Gastroesophageal sphincter (tissue), 4 donors: ENCODE data around the gene STT3B. TPM values are rescaled to one million over a fixed set of nuclear protein-coding genes. Genes with fewer than 3 reads are reported as not detected.

Experiments used
- ATAC-seq: fragments of 150-250 bp; one replicate; pipeline ENCODE4 v1.9.1; 2016; ENCODE audit warnings: mild to moderate bottlenecking, moderate library complexity
- H3K27ac ChIP-seq, 4 donors: fragments of 200-600 bp; sonication (generic) in 3 of 4; 1 replicate in 3 of 4; 2 replicates in 1 of 4; pipeline ENCODE4 v1.5.1; 2016 to 2019
- H3K27me3 ChIP-seq: fragments of 200-600 bp; sonication (generic); one replicate; pipeline ENCODE4 v1.5.1; 2019
- H3K36me3 ChIP-seq, 2 donors: fragments of 200-600 bp; sonication (generic); one replicate each; pipeline ENCODE4 v1.5.1; 2019; ENCODE audit warnings: control low read depth in 1 of 2
- H3K4me1 ChIP-seq, 3 donors: fragments of 200-600 bp; sonication (generic); 1 replicate in 2 of 3; 2 replicates in 1 of 3; pipeline ENCODE4 v1.5.1; 2016 to 2019; ENCODE audit warnings: control low read depth in 2 of 3
- H3K4me3 ChIP-seq, 2 donors: fragments of 200-600 bp; sonication (generic); one replicate each; pipeline ENCODE4 v1.5.1; 2019; ENCODE audit warnings: mild to moderate bottlenecking in 1 of 2, moderate library complexity in 1 of 2
- H3K9me3 ChIP-seq, 3 donors: fragments of 200-600 bp; sonication (generic); one replicate each; pipeline ENCODE4 v1.5.1; 2017 to 2019; ENCODE audit warnings: control low read depth in 2 of 3
- EP300 ChIP-seq: sonication (generic); formaldehyde crosslinking; IDR thresholded peaks from one replicate; pipeline ENCODE4 v1.6.1; 2017; ENCODE audit warnings: antibody characterized with exemption, mild to moderate bottlenecking
- POLR2A ChIP-seq, 2 donors: fragments of 450-650 bp; IDR thresholded peaks; one replicate each; pipeline ENCODE4 v1.6.1; 2017; ENCODE audit warnings: antibody characterized with exemption in 2 of 2, mild to moderate bottlenecking in 2 of 2, moderate library complexity in 1 of 2
- POLR2AphosphoS5 ChIP-seq: sonication (generic); formaldehyde crosslinking; IDR thresholded peaks from one replicate; pipeline ENCODE4 v1.6.1; 2017; ENCODE audit warnings: antibody characterized with exemption
- WGBS, 2 donors: methylation state at CpG; one replicate each; pipeline ENCODE4 v1.1.5; 2018; ENCODE audit warnings: low coverage in 1 of 2; 5-methylcytosine and 5-hydroxymethylcytosine counted together
- total RNA-seq, 4 donors: library from RNA; depleted of rRNA; stranded (reverse); fragments of >200 nt; gene quantifications; one replicate each; pipeline ENCODE4 v1.1.0, GENCODE V29; 2016
- TF ChIP-seq, protein P1 (sequence below), 4 experiments: fragments of 200-600 bp in 2 of 4; fragments of 450-650 bp in 2 of 4; sonication (generic) in 1 of 4; IDR thresholded peaks; one replicate each; pipeline ENCODE4 v1.5.1; 2017 to 2019; ENCODE audit warnings: antibody characterized with exemption in 4 of 4, mild to moderate bottlenecking in 2 of 4, moderate library complexity in 2 of 4

The STT3B gene
- total RNA-seq, 4 donors from 2014 or later = 75.4 to 107 (median 94.1) TPM

- Histone ChIP-seq H3K4me1 (peaks cover 0 to 61% (median 4%) of the 10 kb centered on the region in 3 donors), H3K9me3 (no peaks in the 10 kb centered on the region), H3K27me3 (no peaks in the 10 kb centered on the region), H3K27ac (no peak overlapping the region), H3K4me3 (no peak overlapping the region), H3K36me3 (no peaks in the 10 kb centered on the region)
- ATAC-seq = peak; percentile 43
- 27 to 38% methylated on average over 1 of the region's 1 CpG for whole genome bisulfite sequencing, 2 donors
- TF ChIP-seq POLR2AphosphoS5 = no peak
- no peak for TF ChIP-seq EP300
- TF ChIP-seq, protein P1, sequence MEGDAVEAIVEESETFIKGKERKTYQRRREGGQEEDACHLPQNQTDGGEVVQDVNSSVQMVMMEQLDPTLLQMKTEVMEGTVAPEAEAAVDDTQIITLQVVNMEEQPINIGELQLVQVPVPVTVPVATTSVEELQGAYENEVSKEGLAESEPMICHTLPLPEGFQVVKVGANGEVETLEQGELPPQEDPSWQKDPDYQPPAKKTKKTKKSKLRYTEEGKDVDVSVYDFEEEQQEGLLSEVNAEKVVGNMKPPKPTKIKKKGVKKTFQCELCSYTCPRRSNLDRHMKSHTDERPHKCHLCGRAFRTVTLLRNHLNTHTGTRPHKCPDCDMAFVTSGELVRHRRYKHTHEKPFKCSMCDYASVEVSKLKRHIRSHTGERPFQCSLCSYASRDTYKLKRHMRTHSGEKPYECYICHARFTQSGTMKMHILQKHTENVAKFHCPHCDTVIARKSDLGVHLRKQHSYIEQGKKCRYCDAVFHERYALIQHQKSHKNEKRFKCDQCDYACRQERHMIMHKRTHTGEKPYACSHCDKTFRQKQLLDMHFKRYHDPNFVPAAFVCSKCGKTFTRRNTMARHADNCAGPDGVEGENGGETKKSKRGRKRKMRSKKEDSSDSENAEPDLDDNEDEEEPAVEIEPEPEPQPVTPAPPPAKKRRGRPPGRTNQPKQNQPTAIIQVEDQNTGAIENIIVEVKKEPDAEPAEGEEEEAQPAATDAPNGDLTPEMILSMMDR (IDR thresholded peaks at IDR 0.05) = no peak
- TF ChIP-seq POLR2A (IDR thresholded peaks at IDR 0.05) = no peak
Measured at GRCh38 chr3:31565288-31565687, 32.6 kb downstream of the STT3B start.

GRCh38 chr3:31567036-31567435 lies 34.3 kb downstream of the STT3B start:
- Histone ChIP-seq H3K36me3 (no peaks in the 10 kb centered on the region), H3K9me3 (no peaks in the 10 kb centered on the region), H3K4me1 (peaks cover 0 to 58% (median 4%) of the 10 kb centered on the region in 3 donors), H3K27me3 (no peaks in the 10 kb centered on the region), H3K27ac (no peak overlapping the region), H3K4me3 (no peak overlapping the region)
- TF ChIP-seq POLR2A (IDR thresholded peaks at IDR 0.05) (no peak), EP300 (no peak), POLR2AphosphoS5 (no peak)
- TF ChIP-seq, protein P1 (IDR thresholded peaks at IDR 0.05) = peak in 1 of 4 experiments; percentile 22
- 93% methylated on average over 1 of the region's 1 CpG; no CpG with 5 or more reads in 1 of the 2 donors for WGBS, 2 donors
- ATAC-seq = no peak

DNA sequence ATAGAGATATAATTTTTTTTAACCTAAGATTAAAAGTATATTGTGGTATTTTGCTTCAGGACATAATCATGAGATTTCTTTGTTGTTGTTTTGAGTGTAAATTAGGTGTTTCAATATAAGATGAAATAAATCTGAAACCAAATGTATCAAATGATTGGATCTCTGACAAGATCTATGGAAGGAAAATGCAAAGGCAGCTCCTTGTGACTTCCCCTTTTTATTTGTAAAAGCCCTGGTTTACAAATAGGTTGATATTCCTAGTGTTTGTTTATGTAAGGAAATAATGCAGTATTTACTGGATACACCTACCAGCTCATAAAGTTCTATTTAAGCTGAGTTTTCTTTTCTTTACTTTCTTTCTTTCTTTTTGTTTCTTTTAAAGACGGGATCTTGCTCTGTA lies 35.9 kb downstream of the STT3B start:
- H3K9me3 ChIP-seq = no peaks in the 10 kb centered on the region
- TF ChIP-seq EP300 = no peak
- TF ChIP-seq POLR2AphosphoS5 = no peak
- TF ChIP-seq, protein P1 (IDR thresholded peaks at IDR 0.05) = no peak
- TF ChIP-seq POLR2A (IDR thresholded peaks at IDR 0.05) = no peak
- H3K27me3 ChIP-seq = no peaks in the 10 kb centered on the region
- no peak overlapping the region for H3K4me3 ChIP-seq
- 92 to 100% methylated on average over 1 of the region's 1 CpG for WGBS, 2 donors
- ATAC-seq = no peak
- no peaks in the 10 kb centered on the region for H3K36me3 ChIP-seq
- no peak overlapping the region for H3K27ac ChIP-seq
- peaks cover under 1 to 45% (median 4%) of the 10 kb centered on the region in 3 donors for H3K4me1 ChIP-seq

- Histone ChIP-seq H3K36me3 (no peaks in the 10 kb centered on the region), H3K27ac (no peak overlapping the region), H3K27me3 (no peaks in the 10 kb centered on the region), H3K4me3 (no peak overlapping the region), H3K9me3 (no peaks in the 10 kb centered on the region), H3K4me1 (peaks cover 0 to 27% (median 3%) of the 10 kb centered on the region in 3 donors)
- TF ChIP-seq POLR2AphosphoS5 = no peak
- no peak for ATAC-seq
- WGBS, 2 donors = 100% methylated on average over 1 of the region's 1 CpG
Measured at GRCh38 chr3:31571325-31571724, 38.6 kb downstream of the STT3B start.

- no peak overlapping the region for H3K27ac ChIP-seq
- H3K4me1 ChIP-seq = peaks cover 0 to 16% (median 3%) of the 10 kb centered on the region in 3 donors
- H3K9me3 ChIP-seq = no peaks in the 10 kb centered on the region
- 94 to 95% methylated on average over 2 to 3 of the region's 4 CpGs for WGBS, 2 donors
- no peak overlapping the region for H3K4me3 ChIP-seq
- no peaks in the 10 kb centered on the region for H3K27me3 ChIP-seq
- ATAC-seq = no peak
- no peaks in the 10 kb centered on the region for H3K36me3 ChIP-seq
- no peak for TF ChIP-seq POLR2AphosphoS5
- TF ChIP-seq, protein P1 (IDR thresholded peaks at IDR 0.05) = no peak
Measured at GRCh38 chr3:31572236-31573004, 39.7 kb downstream of the STT3B start.
